ENCODE results near the gene ATP2B3.

GRCh38 chrX:153631907-153632594 is 114.6 kb downstream of the ATP2B3 start:
- TF ChIP-seq, protein P1, sequence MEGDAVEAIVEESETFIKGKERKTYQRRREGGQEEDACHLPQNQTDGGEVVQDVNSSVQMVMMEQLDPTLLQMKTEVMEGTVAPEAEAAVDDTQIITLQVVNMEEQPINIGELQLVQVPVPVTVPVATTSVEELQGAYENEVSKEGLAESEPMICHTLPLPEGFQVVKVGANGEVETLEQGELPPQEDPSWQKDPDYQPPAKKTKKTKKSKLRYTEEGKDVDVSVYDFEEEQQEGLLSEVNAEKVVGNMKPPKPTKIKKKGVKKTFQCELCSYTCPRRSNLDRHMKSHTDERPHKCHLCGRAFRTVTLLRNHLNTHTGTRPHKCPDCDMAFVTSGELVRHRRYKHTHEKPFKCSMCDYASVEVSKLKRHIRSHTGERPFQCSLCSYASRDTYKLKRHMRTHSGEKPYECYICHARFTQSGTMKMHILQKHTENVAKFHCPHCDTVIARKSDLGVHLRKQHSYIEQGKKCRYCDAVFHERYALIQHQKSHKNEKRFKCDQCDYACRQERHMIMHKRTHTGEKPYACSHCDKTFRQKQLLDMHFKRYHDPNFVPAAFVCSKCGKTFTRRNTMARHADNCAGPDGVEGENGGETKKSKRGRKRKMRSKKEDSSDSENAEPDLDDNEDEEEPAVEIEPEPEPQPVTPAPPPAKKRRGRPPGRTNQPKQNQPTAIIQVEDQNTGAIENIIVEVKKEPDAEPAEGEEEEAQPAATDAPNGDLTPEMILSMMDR (IDR thresholded peaks at IDR 0.05; ENCODE audit: low read length), result no peak
- no peak for TF ChIP-seq EZH2 (IDR thresholded peaks at IDR 0.05; ENCODE audit: borderline replicate concordance, low read length)

All from OCI-LY1 (cell line).